Activated T-cell treated with anti-CD3 and anti-CD28 coated beads for 1 hour (primary cell): ENCODE results near the gene OR51D1.

ENCODE experiments used
- DNase-seq: peaks from one replicate; pipeline ENCODE4 v3.0.0-alpha.2; 2020; ENCODE audit warnings: low read depth

Gene OR51D1

GRCh38 chr11:4644233-4644632, 7.0 kb downstream of the OR51D1 start:
- DNase-seq: no peak

GRCh38 chr11:4645974-4646373, 8.7 kb downstream of the OR51D1 start:
- no peak for DNase-seq

GRCh38 chr11:4647766-4648165, 10.5 kb downstream of the OR51D1 start:
- DNase-seq: no peak

- no peak for DNase-seq
Measured at GRCh38 chr11:4654635-4655369, 17.5 kb downstream of the OR51D1 start.

GRCh38 chr11:4658629-4659445, 21.6 kb downstream of the OR51D1 start:
- DNase-seq: no peak

- DNase-seq: no peak
Measured at GRCh38 chr11:4662876-4663275, 25.6 kb downstream of the OR51D1 start.

GRCh38 chr11:4664183-4664582, 26.9 kb downstream of the OR51D1 start:
- DNase-seq: no peak

GRCh38 chr11:4664786-4665185, 27.5 kb downstream of the OR51D1 start:
- DNase-seq: no peak

- no peak for DNase-seq
Measured at GRCh38 chr11:4665424-4665823, 28.1 kb downstream of the OR51D1 start.

GRCh38 chr11:4671741-4672140, 34.5 kb downstream of the OR51D1 start:
- no peak for DNase-seq

- DNase-seq: no peak
Measured at GRCh38 chr11:4672470-4672869, 35.2 kb downstream of the OR51D1 start.

- DNase-seq: no peak
Measured at GRCh38 chr11:4673781-4674180, 36.5 kb downstream of the OR51D1 start.

GRCh38 chr11:4677948-4678347, 40.7 kb downstream of the OR51D1 start:
- DNase-seq: no peak

- DNase-seq: no peak
Measured at GRCh38 chr11:4680341-4680740, 43.1 kb downstream of the OR51D1 start.

GRCh38 chr11:4682623-4683419, 45.5 kb downstream of the OR51D1 start:
- DNase-seq: no peak

- no peak for DNase-seq
Measured at GRCh38 chr11:4684631-4685285, 47.5 kb downstream of the OR51D1 start.
